Mucosa of rectum (tissue), 2 donors: Measurements from ENCODE around the gene RBMS1.
"Not testable (repeated sequence)": the region's sequence is repeated elsewhere in the genome, so short reads cannot be mapped to it uniquely, and the experiment has no call there.

Experiments used
- H3K27ac ChIP-seq, 2 donors: one replicate each; pipeline ENCODE4 v1.7.0; 2013; ENCODE audit warnings: inconsistent platforms in 2 of 2, low read depth in 2 of 2, low read length in 2 of 2
- H3K27me3 ChIP-seq, 2 donors: one replicate each; pipeline ENCODE4 v1.7.0; 2013; ENCODE audit warnings: low read length in 2 of 2; ENCODE audit not compliant: control insufficient read depth in 2 of 2, insufficient read depth in 2 of 2
- H3K36me3 ChIP-seq, 2 donors: one replicate each; pipeline ENCODE4 v1.7.0; 2013; ENCODE audit warnings: low read length in 2 of 2; ENCODE audit not compliant: control insufficient read depth in 2 of 2, insufficient read depth in 2 of 2
- H3K4me1 ChIP-seq, 2 donors: one replicate each; pipeline ENCODE4 v1.7.0; 2013; ENCODE audit warnings: low read length in 2 of 2, mild to moderate bottlenecking in 1 of 2; ENCODE audit not compliant: control insufficient read depth in 2 of 2, insufficient read depth in 2 of 2
- H3K4me3 ChIP-seq, 2 donors: one replicate each; pipeline ENCODE4 v1.7.0; 2013; ENCODE audit warnings: low read length in 2 of 2
- H3K9ac ChIP-seq, 2 donors: one replicate each; pipeline ENCODE4 v1.7.0; 2013; ENCODE audit warnings: low read length in 2 of 2, low read depth in 1 of 2, mild to moderate bottlenecking in 1 of 2
- H3K9me3 ChIP-seq, 2 donors: one replicate each; pipeline ENCODE4 v1.7.0; 2013; ENCODE audit warnings: low read length in 2 of 2; ENCODE audit not compliant: control insufficient read depth in 2 of 2
- donor health status: healthy.
- donor health status: Normal muscosa, but diverticular disease.

The RBMS1 gene

GRCh38 chr2:160368988-160369930 lies 124.3 kb downstream of the RBMS1 start:
- H3K27ac ChIP-seq: no peak overlapping the region

GRCh38 chr2:160367887-160368286 lies 125.7 kb downstream of the RBMS1 start:
- Histone ChIP-seq H3K27me3 (peaks cover 5 to 7% of the 10 kb centered on the region in 2 donors), H3K9me3 (no peaks in the 10 kb centered on the region), H3K36me3 (no peaks in the 10 kb centered on the region), H3K9ac (no peak overlapping the region), H3K27ac (no peak overlapping the region), H3K4me3 (peak overlapping the region in 1 of 2 donors; percentile 14), H3K4me1 (peaks cover 9 to 22% of the 10 kb centered on the region in 2 donors)

More at GRCh38 chr2:160368988-160369930, 124.3 kb downstream of the RBMS1 start:
- Histone ChIP-seq H3K9me3 (no peaks in the 10 kb centered on the region), H3K4me1 (peaks cover 9 to 24% of the 10 kb centered on the region in 2 donors), H3K36me3 (no peaks in the 10 kb centered on the region), H3K9ac (no peak overlapping the region), H3K4me3 (no peak overlapping the region), H3K27me3 (peaks cover 1 to 4% of the 10 kb centered on the region in 2 donors)

- H3K36me3 ChIP-seq, H3K9me3 ChIP-seq, H3K27me3 ChIP-seq, H3K9ac ChIP-seq, H3K4me3 ChIP-seq, H3K27ac ChIP-seq: not testable (repeated sequence)
- peaks cover 9 to 16% of the 10 kb centered on the region in 2 donors for H3K4me1 ChIP-seq
These were observed 126.5 kb downstream of the RBMS1 start for GRCh38 chr2:160367139-160367538.

- Histone ChIP-seq H3K4me3 (no peak overlapping the region), H3K4me1 (peaks cover 9 to 16% of the 10 kb centered on the region in 2 donors), H3K36me3 (no peaks in the 10 kb centered on the region), H3K9ac (no peak overlapping the region), H3K27me3 (peaks cover 5 to 7% of the 10 kb centered on the region in 2 donors), H3K27ac (no peak overlapping the region), H3K9me3 (no peaks in the 10 kb centered on the region)
These were observed 127.1 kb downstream of the RBMS1 start for GRCh38 chr2:160366474-160366873.

GRCh38 chr2:160365716-160366367 lies 127.8 kb downstream of the RBMS1 start:
- Histone ChIP-seq H3K9me3 (no peaks in the 10 kb centered on the region), H3K27me3 (peaks cover 5 to 7% of the 10 kb centered on the region in 2 donors), H3K4me3 (no peak overlapping the region), H3K27ac (no peak overlapping the region), H3K4me1 (peaks cover 9 to 16% of the 10 kb centered on the region in 2 donors), H3K9ac (no peak overlapping the region), H3K36me3 (no peaks in the 10 kb centered on the region)

GRCh38 chr2:160364364-160364763 lies 129.2 kb downstream of the RBMS1 start:
- no peak overlapping the region for H3K27ac ChIP-seq
- H3K9ac ChIP-seq: no peak overlapping the region
- no peaks in the 10 kb centered on the region for H3K9me3 ChIP-seq
- no peak overlapping the region for H3K4me3 ChIP-seq
- peaks cover 5 to 7% of the 10 kb centered on the region in 2 donors for H3K27me3 ChIP-seq
- no peaks in the 10 kb centered on the region for H3K36me3 ChIP-seq
- H3K4me1 ChIP-seq: peaks cover 9 to 16% of the 10 kb centered on the region in 2 donors

GRCh38 chr2:160363961-160364360 lies 129.6 kb downstream of the RBMS1 start:
- Histone ChIP-seq H3K36me3 (no peaks in the 10 kb centered on the region), H3K27me3 (peaks cover 5 to 7% of the 10 kb centered on the region in 2 donors), H3K4me1 (peaks cover 9 to 16% of the 10 kb centered on the region in 2 donors), H3K9me3 (no peaks in the 10 kb centered on the region), H3K4me3 (no peak overlapping the region), H3K9ac (no peak overlapping the region), H3K27ac (no peak overlapping the region)

- Histone ChIP-seq H3K4me3 (no peak overlapping the region), H3K9me3 (no peaks in the 10 kb centered on the region), H3K27me3 (peaks cover 4 to 5% of the 10 kb centered on the region in 2 donors), H3K27ac (no peak overlapping the region), H3K9ac (no peak overlapping the region), H3K4me1 (peaks cover 9 to 10% of the 10 kb centered on the region in 2 donors), H3K36me3 (no peaks in the 10 kb centered on the region)
These were observed 130.6 kb downstream of the RBMS1 start for GRCh38 chr2:160363055-160363454.

- no peak overlapping the region for H3K27ac ChIP-seq
- H3K36me3 ChIP-seq: no peaks in the 10 kb centered on the region
- peaks cover 9 to 10% of the 10 kb centered on the region in 2 donors for H3K4me1 ChIP-seq
- H3K9ac ChIP-seq: no peak overlapping the region
- peaks cover 3 to 5% of the 10 kb centered on the region in 2 donors for H3K27me3 ChIP-seq
- no peak overlapping the region for H3K4me3 ChIP-seq
- no peaks in the 10 kb centered on the region for H3K9me3 ChIP-seq
These were observed 131.1 kb downstream of the RBMS1 start for GRCh38 chr2:160362541-160362940.

GRCh38 chr2:160362018-160362417 lies 131.6 kb downstream of the RBMS1 start:
- Histone ChIP-seq H3K9me3 (no peaks in the 10 kb centered on the region), H3K36me3 (no peaks in the 10 kb centered on the region), H3K27me3 (peaks cover 3 to 5% of the 10 kb centered on the region in 2 donors), H3K27ac (no peak overlapping the region), H3K4me3 (no peak overlapping the region), H3K4me1 (peaks cover 9 to 10% of the 10 kb centered on the region in 2 donors), H3K9ac (no peak overlapping the region)
